Liver (tissue), 9 donors: ENCODE results near the gene PPFIBP1. TPM values are rescaled to one million over a fixed set of nuclear protein-coding genes. Genes with fewer than 3 reads are reported as not detected.

ENCODE experiments used
- DNase-seq: peaks from one replicate; pipeline ENCODE4 v3.0.0-alpha.2; 2017; ENCODE audit warnings: low spot score
- H3K27ac ChIP-seq, 2 donors: one replicate each; pipeline ENCODE4 v1.7.0; 2013; ENCODE audit warnings: inconsistent platforms in 2 of 2, low read length in 2 of 2, control low read depth in 1 of 2, low read depth in 1 of 2, mild to moderate bottlenecking in 1 of 2
- H3K27me3 ChIP-seq, 4 donors: one replicate each; pipeline versions ENCODE4 v1.6.1 to v1.7.0; 2013; ENCODE audit warnings: low read length in 3 of 4, inconsistent platforms in 1 of 4, mild to moderate bottlenecking in 1 of 4, moderate library complexity in 1 of 4; ENCODE audit not compliant: control insufficient read depth in 4 of 4, insufficient read depth in 4 of 4
- H3K36me3 ChIP-seq, 4 donors: one replicate each; pipeline versions ENCODE4 v1.6.1 to v1.7.0; 2013; ENCODE audit warnings: low read length in 3 of 4, mild to moderate bottlenecking in 3 of 4, low read depth in 1 of 4, moderate library complexity in 1 of 4; ENCODE audit not compliant: control insufficient read depth in 4 of 4, insufficient read depth in 3 of 4
- H3K4me1 ChIP-seq, 4 donors: one replicate each; pipeline versions ENCODE4 v1.6.1 to v1.7.0; 2013; ENCODE audit warnings: low read length in 3 of 4, mild to moderate bottlenecking in 3 of 4, moderate library complexity in 1 of 4; ENCODE audit not compliant: control insufficient read depth in 4 of 4, insufficient read depth in 4 of 4
- H3K4me3 ChIP-seq, 3 donors: one replicate each; pipeline versions ENCODE4 v1.6.1 to v1.7.0; 2013; ENCODE audit warnings: low read length in 3 of 3, control low read depth in 1 of 3, low read depth in 1 of 3, mild to moderate bottlenecking in 1 of 3
- H3K9ac ChIP-seq, 2 donors: one replicate each; pipeline ENCODE4 v1.7.0; 2013; ENCODE audit warnings: low read length in 2 of 2, mild to moderate bottlenecking in 2 of 2, moderate library complexity in 2 of 2, control low read depth in 1 of 2, low read depth in 1 of 2
- H3K9me3 ChIP-seq, 4 donors: one replicate each; pipeline versions ENCODE4 v1.6.1 to v1.7.0; 2013; ENCODE audit warnings: low read length in 3 of 4; ENCODE audit not compliant: control insufficient read depth in 4 of 4
- ATF3 ChIP-seq: IDR thresholded peaks from 2 replicates; pipeline ENCODE4 v1.6.1; 2016; ENCODE audit warnings: antibody characterized with exemption
- CTCF ChIP-seq: fragments of 150-350 bp; IDR thresholded peaks from 2 replicates; pipeline ENCODE4 v1.5.1; 2017; ENCODE audit warnings: improper control_type of control experiment, low read depth, low read length; ENCODE audit not compliant: missing input control
- EGR1 ChIP-seq, 2 donors: IDR thresholded peaks; 2 replicates each; pipeline ENCODE4 v1.6.1; 2016 to 2018; ENCODE audit warnings: antibody characterized with exemption in 2 of 2, low read depth in 2 of 2
- FOXA1 ChIP-seq: IDR thresholded peaks from 2 replicates; pipeline ENCODE4 v1.6.1; 2016; ENCODE audit warnings: antibody characterized with exemption
- FOXA2 ChIP-seq: IDR thresholded peaks from 2 replicates; pipeline ENCODE4 v1.6.1; 2016; ENCODE audit warnings: antibody characterized with exemption
- GABPA ChIP-seq, 2 donors: IDR thresholded peaks in 1 of 2; conservative IDR thresholded peaks in 1 of 2; 2 replicates each; pipeline ENCODE4 v1.6.1; 2016; ENCODE audit warnings: antibody characterized with exemption in 2 of 2, mild to moderate bottlenecking in 1 of 2, moderate library complexity in 1 of 2
- HNF4G ChIP-seq: IDR thresholded peaks from 2 replicates; pipeline ENCODE4 v1.6.1; 2016; ENCODE audit warnings: antibody characterized with exemption
- REST ChIP-seq: IDR thresholded peaks from 2 replicates; pipeline ENCODE4 v1.6.1; 2016; ENCODE audit warnings: antibody characterized with exemption, mild to moderate bottlenecking
- RXRA ChIP-seq, 2 donors: IDR thresholded peaks; 2 replicates each; pipeline ENCODE4 v1.6.1; 2017 to 2018; ENCODE audit warnings: antibody characterized with exemption in 2 of 2, mild to moderate bottlenecking in 1 of 2
- SP1 ChIP-seq: IDR thresholded peaks from 2 replicates; pipeline ENCODE4 v1.6.1; 2018; ENCODE audit warnings: antibody characterized with exemption, mild to moderate bottlenecking
- TAF1 ChIP-seq: conservative IDR thresholded peaks from 2 replicates; pipeline ENCODE4 v1.6.1; 2016; ENCODE audit warnings: antibody characterized with exemption, mild to moderate bottlenecking
- YY1 ChIP-seq: IDR thresholded peaks from 2 replicates; pipeline ENCODE4 v1.6.1; 2016; ENCODE audit warnings: antibody characterized with exemption, mild to moderate bottlenecking
- ZBTB33 ChIP-seq: IDR thresholded peaks from 2 replicates; pipeline ENCODE4 v1.6.1; 2016; ENCODE audit warnings: antibody characterized with exemption
- WGBS: extraction: QIAGEN DNeasy Blood & Tissue Kit; methylation state at CpG from one replicate; pipeline ENCODE4 v1.1.7; 2013; 5-methylcytosine and 5-hydroxymethylcytosine counted together
- polyA plus RNA-seq, 2 donors: library from polyadenylated mRNA; stranded (reverse) in 1 of 2; unstranded in 1 of 2; fragments of 200-250 nt in 1 of 2; fragments of >200 nt in 1 of 2; fragmentation: Nextera tagmentation in 1 of 2; extraction: Ambion mirVana in 1 of 2; gene quantifications; one replicate each; pipeline versions ENCODE4 v1.2.1 to v1.2.3, GENCODE V29; 2013 to 2015
- total RNA-seq, 2 donors: library from RNA; depleted of rRNA; stranded (reverse); fragments of >200 nt; gene quantifications; one replicate each; pipeline ENCODE4 v1.2.3, GENCODE V29; 2014
- donor health status: healthy.
- donor health status: healthy.
- donor health status: healthy.
- donor health status: healthy.
- donor health status: healthy.

The PPFIBP1 gene
- total and polyA plus RNA-seq, 4 donors = 10.5 to 65.8 (median 17.4) TPM

- Histone ChIP-seq H3K27ac (no peak overlapping the region), H3K4me3 (no peak overlapping the region), H3K4me1 (no peaks in the 10 kb centered on the region), H3K9ac (no peak overlapping the region), H3K27me3 (no peaks in the 10 kb centered on the region), H3K9me3 (no peaks in the 10 kb centered on the region), H3K36me3 (no peaks in the 10 kb centered on the region)
- whole genome bisulfite sequencing = 89% methylated on average over 2 of the region's 2 CpGs
- no peak for DNase-seq
- TF ChIP-seq ATF3 (no peak), RXRA (IDR thresholded peaks at IDR 0.05) (no peak), FOXA2 (no peak), FOXA1 (no peak), ZBTB33 (no peak), GABPA (IDR thresholded peaks at IDR 0.05 in 1 of 2, conservative IDR thresholded peaks at IDR 0.05 in 1 of 2) (no peak), CTCF (no peak), TAF1 (no peak), HNF4G (no peak)
Measured at GRCh38 chr12:27505109-27505508, 18.9 kb upstream of the PPFIBP1 start.

- Histone ChIP-seq H3K4me1 (no peaks in the 10 kb centered on the region), H3K9ac (no peak overlapping the region), H3K4me3 (no peak overlapping the region), H3K27me3 (no peaks in the 10 kb centered on the region), H3K9me3 (no peaks in the 10 kb centered on the region), H3K36me3 (no peaks in the 10 kb centered on the region), H3K27ac (no peak overlapping the region)
- TF ChIP-seq REST = no peak
- TF ChIP-seq SP1 = no peak
- no peak for TF ChIP-seq YY1
- TF ChIP-seq EGR1 (IDR thresholded peaks at IDR 0.05; ENCODE audit: low read depth in 2 of 2) = no peak
- DNase-seq = no peak
Measured at GRCh38 chr12:27505761-27506160, 18.2 kb upstream of the PPFIBP1 start.
